GM21367 (cell line): Measurements from ENCODE around the gene LRP2.

Experiments used
- ATAC-seq: cut with Tn5 transposase; IDR thresholded peaks from one replicate; pipeline ENCODE4 v1.9.1; 2021; ENCODE audit not compliant: unreplicated experiment

LRP2 gene

DNA sequence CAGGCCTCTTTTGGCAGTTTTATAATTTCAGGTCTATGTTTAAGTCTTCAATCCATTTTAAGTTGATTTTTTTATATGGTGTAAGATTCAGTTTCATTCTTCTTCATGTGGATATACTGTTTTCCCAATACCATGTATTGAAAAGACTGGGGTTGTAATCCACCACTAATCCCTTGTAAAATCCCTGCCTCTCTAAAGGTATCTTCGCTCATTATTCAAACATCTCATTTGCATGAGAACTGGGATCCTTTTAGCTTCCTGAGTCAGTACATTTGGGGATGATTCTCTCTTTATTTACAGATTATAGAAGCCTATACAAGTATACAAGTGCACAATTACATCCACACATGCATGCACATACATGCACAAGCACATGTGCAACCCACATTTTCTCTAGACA is 267.7 kb downstream of the LRP2 start:
- ATAC-seq: no peak

DNA sequence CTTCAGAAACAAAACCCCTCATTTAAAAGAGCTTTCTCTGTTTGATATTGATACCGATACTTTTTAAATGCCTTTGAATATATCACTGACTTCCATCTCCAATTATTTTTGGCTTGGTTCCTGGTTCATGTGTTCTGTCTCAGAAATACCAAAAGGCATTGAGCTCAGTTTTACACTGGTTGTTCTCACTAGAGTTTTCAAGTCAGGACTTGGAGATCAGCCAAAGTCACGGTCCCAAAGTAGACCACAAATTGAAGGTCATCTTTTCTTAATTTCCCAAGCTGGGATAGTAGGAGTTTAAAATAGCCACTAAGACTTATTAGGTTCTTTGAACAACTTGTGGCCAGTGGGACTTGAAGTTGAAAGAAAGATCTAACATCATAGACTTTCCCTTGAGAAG is 268.8 kb downstream of the LRP2 start:
- ATAC-seq: no peak

DNA sequence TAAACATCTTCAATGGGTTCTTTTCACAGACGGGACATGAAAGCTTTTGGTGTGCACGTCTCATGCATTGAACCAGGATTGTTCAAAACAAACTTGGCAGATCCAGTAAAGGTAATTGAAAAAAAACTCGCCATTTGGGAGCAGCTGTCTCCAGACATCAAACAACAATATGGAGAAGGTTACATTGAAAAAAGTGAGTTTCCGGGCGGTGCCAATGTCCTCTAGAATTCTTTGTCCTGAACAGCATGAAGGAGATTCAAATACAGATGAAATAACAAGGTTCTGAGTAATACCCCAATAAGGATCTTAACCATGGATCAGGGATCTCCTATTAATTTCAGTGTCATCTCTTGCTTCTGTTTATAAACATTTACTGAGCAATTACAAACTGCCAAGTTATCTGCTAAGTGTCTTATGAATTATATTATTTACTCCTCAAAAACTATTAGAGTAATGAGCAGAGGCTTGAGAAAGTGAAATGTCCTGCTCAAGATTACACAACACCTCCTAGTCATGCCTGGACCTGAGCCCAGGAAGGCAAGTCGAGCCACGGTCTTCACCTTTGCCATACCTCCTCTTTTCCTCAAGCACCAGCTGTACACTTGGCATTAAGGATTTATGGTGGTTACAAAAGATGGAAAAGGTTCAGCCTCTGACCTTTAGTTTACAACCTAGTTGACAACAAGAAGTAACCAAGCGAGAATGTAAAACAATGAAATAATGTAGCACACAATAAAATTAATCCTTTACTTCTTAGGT is 270.4 kb downstream of the LRP2 start:
- ATAC-seq: no peak

DNA sequence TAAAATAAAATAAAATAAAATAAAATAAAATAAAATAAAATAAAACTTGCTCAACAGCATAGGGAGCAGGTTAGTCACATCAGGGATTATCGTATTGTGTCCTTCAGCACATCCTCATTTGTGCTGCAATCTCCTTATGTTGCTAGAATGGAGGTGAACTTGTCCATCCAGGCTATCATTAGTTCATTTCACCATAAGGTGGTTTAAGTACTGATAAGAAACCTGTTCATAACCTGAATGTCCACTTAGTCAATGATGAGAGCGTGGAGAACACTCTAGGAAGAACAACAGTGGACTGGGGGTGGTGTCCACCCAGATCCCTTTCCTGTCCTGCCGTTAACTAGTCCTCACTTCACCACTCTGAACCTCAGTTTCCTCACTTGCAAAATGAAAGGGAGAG is 271.1 kb downstream of the LRP2 start:
- ATAC-seq: no peak

DNA sequence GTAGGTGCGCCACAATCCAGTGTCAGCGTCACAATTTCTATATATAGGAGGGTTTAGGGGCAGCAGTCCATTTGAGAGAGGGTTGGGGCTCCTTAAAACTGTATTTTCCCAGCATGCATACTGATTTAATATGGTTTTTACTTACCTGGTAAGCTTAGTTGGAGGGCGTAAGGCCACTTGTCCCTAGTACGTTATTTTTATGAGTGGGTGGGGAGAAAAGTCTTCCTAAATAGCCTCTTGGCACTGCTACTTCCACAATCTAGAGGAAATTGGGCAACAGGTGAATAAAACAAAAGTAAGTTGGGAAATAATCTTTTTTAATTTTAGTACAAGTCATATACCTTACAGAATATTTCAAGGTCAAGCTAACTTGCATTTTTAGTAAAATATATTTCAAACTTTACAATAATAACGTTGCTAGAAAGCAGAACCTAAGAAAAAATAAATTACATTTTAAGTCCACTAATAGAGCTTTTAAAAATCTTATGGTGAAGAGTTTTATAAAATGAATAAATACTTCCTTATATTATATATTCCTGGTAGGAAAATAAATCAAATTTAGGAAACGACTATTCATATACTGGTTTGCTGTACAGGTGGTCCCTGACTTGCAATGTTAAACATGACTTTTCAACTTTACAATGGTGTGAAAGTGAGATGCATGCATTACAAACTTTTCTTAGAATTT is 272.1 kb downstream of the LRP2 start:
- ATAC-seq: no peak

DNA sequence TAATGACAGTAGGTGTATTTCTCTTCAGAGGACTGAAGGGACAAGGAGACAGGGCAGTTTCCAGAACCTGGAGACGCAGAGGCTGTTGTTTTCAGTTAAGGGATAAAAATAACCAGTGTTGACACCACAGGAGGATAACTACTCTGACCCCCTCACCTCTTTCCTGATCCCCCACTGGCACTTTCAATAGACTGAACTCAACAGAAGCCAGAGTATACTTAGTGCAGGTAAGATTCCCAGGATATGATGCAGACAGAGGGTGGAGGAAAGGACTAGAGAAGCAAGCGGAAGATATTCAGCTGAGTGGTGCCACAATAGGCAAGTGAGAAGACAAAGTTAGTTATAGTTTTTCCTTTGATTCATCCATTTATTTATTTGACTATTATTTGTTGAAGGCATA is 273.2 kb downstream of the LRP2 start:
- ATAC-seq: no peak

DNA sequence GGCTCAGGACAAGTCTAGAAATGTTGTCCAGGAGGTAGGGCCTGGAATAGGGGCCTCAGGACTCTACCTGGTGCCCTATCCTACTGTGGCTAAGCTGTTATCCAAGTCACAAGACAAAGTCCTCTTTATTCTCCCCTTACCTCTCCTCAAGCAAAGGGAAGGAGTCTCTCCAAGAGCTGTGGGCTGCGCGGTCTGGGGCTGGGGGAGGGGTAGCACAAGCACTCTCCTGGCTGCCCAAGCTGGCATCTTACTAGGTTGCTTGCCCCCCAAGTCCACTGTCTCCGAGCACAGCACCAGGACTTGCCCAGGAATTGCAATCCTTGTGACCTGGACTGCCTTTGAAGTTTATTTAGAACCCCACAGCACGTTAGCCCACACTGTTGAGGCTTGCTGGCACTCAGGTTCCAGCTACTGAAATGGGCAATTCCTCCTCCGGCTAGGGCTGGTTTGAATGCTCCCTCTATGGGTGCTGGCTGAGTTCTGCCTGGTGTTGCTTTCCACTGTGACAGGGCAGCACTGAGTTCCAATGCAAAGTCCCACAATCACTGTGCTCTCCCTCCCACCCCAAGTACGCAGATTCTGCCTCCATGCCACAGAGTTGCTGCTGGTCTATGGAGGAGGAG is 274.5 kb downstream of the LRP2 start:
- no peak for ATAC-seq

DNA sequence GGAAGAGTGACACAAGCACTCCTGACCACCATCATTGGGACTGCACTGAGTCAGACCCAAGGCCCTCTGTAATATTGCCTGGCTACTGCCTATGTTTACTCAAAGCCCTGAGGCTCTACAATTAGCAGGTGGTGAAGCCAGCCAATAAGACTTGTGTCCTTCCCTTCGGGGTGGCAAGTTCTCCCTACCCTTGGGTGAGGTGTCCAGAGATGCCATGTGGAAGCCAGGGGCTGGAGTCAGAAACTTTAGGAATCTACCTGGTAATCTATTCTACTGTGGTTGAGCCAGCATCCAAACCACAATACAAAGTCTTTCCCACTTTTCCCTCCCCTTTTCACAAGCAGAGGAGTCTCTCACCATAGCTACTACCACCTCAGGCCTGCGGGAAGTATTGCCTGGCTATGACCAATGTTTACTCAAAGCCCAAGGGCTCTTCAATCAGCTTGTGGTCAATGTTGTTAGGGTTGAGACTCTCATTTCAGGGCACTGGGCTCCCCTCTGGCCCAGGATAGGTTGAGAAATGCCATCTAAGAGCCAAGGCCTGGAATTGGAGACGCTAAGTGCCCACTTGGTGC is 275.4 kb downstream of the LRP2 start:
- ATAC-seq: no peak

DNA sequence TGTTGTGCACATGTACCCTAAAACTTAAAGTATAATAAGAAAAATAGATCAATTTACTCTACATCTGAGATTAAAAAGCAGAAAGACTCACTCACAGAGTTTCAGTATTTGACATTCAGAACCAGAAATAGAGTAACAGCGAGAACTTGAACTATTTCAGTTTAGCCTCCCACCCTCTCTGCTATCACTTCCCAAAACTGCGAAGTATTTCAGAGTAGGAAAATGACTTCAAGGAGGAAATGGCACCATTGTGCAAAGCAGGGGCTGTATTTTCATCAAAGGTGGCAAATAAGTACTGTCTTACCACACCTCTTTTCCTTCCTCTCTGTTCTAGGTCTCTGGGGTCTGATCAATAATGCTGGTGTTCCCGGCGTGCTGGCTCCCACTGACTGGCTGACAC is 279.3 kb downstream of the LRP2 start:
- ATAC-seq: no peak

DNA sequence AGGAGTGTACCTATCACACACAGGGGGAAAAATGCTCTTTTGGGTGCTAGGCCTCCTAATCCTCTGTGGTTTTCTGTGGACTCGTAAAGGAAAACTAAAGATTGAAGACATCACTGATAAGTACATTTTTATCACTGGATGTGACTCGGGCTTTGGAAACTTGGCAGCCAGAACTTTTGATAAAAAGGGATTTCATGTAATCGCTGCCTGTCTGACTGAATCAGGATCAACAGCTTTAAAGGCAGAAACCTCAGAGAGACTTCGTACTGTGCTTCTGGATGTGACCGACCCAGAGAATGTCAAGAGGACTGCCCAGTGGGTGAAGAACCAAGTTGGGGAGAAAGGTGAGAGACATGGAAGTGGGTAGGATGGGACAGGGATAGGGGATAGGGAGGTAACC is 280.8 kb downstream of the LRP2 start:
- ATAC-seq: no peak

DNA sequence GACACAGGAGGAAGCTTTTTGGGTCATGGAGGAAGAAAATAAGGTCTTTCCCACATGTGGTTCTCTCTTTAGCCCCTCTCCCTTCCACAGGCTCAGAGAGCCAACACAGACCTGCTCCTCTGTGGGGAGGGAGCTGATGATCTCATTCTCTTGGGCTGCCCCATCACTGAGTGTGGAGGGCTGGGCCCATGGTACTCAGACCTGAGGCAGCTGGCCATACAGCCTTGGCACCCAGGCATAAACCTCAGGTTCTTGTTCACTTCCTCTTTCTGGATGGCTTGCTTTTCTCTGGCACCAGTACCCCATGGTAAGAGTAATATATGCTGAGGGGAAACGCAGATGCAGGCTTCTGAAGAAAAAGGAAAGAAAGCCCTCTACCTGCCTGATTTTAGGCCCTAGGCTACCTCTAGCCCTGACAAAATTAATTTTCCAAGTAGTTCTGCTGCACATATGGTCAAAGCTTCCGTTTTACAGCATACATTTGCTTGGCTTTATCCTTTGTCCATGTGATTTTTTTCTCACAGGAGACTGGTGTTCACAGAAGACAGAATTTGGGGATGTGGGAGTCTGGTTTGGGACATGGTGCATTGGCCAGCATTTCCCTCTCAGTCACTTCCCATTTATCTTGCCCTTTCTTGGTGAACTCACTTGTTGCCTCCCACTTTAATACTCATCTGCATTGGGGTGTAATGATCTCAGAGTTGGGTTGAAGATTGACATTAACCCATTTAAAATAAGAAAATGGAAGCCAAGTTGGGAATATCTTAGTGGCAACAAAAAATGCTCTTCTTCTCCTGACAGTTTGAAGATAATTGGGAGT is 281.9 kb downstream of the LRP2 start:
- peak; percentile 73 for ATAC-seq

DNA sequence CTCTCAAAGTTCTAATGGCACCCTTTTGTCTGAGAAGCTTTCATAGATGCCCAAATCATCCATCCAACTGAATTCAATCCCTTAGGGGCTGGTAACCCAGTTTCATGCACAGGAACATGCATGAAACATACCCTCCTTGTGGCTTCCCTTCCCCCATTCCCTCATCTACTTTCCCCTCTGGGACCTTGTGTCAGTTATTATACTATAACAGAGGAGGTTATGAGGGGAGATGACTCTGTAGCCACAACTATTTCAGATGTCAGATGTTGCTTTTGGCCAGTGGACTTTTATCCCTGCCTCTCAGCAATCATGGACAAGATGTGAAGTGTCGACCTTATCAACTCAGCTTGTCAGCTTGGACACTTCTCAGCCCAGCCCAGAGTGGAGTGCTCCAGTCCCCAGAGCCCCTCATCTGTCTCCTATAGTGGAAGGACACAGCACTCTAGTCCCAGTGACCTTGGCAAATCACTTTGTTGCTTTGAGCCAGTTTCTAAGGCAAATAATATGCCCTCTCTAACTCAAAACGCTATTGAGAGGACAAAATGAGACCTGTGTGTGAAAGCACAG is 284.6 kb downstream of the LRP2 start:
- ATAC-seq: no peak
